Gastroesophageal sphincter (tissue), 3 donors: ENCODE results near the gene DYNC1I1.

Experiments used
- EP300 ChIP-seq: sonication (generic); formaldehyde crosslinking; IDR thresholded peaks from one replicate; pipeline ENCODE4 v1.6.1; 2017; ENCODE audit warnings: antibody characterized with exemption, mild to moderate bottlenecking
- POLR2A ChIP-seq, 2 donors: fragments of 450-650 bp; IDR thresholded peaks; one replicate each; pipeline ENCODE4 v1.6.1; 2017; ENCODE audit warnings: antibody characterized with exemption in 2 of 2, mild to moderate bottlenecking in 2 of 2, moderate library complexity in 1 of 2
- POLR2AphosphoS5 ChIP-seq: sonication (generic); formaldehyde crosslinking; IDR thresholded peaks from one replicate; pipeline ENCODE4 v1.6.1; 2017; ENCODE audit warnings: antibody characterized with exemption
- TF ChIP-seq, protein P1 (sequence below), 4 experiments: fragments of 200-600 bp in 2 of 4; fragments of 450-650 bp in 2 of 4; sonication (generic) in 1 of 4; IDR thresholded peaks; one replicate each; pipeline ENCODE4 v1.5.1; 2017 to 2019; ENCODE audit warnings: antibody characterized with exemption in 4 of 4, mild to moderate bottlenecking in 2 of 4, moderate library complexity in 2 of 4

DNA sequence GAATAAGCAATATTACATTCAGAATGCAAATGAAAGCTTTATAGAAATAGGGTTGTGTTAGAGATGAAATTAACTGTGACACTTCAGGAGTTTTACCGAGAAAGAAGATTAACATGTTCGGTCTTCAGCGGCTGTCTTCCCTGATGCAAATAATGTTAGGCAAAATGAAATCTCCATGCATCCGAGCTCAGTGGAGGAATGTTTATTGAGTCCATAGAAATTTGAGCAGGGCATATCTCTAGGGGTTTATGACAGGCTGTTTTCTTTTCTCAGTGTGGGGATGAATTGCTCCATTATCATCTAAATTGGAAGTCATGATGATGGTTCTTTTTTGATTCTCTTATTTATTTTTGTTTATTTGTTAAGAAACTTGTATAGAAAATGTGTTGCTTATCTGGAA lies 31.7 kb downstream of the DYNC1I1 start:
- TF ChIP-seq, protein P1, sequence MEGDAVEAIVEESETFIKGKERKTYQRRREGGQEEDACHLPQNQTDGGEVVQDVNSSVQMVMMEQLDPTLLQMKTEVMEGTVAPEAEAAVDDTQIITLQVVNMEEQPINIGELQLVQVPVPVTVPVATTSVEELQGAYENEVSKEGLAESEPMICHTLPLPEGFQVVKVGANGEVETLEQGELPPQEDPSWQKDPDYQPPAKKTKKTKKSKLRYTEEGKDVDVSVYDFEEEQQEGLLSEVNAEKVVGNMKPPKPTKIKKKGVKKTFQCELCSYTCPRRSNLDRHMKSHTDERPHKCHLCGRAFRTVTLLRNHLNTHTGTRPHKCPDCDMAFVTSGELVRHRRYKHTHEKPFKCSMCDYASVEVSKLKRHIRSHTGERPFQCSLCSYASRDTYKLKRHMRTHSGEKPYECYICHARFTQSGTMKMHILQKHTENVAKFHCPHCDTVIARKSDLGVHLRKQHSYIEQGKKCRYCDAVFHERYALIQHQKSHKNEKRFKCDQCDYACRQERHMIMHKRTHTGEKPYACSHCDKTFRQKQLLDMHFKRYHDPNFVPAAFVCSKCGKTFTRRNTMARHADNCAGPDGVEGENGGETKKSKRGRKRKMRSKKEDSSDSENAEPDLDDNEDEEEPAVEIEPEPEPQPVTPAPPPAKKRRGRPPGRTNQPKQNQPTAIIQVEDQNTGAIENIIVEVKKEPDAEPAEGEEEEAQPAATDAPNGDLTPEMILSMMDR (IDR thresholded peaks at IDR 0.05): no peak
- TF ChIP-seq POLR2A (IDR thresholded peaks at IDR 0.05) (no peak), EP300 (no peak), POLR2AphosphoS5 (no peak)
